Measurements from ENCODE around the gene CPT1B. TPM values are rescaled to one million over a fixed set of nuclear protein-coding genes. Genes with fewer than 3 reads are reported as not detected.

CPT1B gene
- total RNA-seq, 1 donor from 2014 or later: 0.43 TPM

DNA sequence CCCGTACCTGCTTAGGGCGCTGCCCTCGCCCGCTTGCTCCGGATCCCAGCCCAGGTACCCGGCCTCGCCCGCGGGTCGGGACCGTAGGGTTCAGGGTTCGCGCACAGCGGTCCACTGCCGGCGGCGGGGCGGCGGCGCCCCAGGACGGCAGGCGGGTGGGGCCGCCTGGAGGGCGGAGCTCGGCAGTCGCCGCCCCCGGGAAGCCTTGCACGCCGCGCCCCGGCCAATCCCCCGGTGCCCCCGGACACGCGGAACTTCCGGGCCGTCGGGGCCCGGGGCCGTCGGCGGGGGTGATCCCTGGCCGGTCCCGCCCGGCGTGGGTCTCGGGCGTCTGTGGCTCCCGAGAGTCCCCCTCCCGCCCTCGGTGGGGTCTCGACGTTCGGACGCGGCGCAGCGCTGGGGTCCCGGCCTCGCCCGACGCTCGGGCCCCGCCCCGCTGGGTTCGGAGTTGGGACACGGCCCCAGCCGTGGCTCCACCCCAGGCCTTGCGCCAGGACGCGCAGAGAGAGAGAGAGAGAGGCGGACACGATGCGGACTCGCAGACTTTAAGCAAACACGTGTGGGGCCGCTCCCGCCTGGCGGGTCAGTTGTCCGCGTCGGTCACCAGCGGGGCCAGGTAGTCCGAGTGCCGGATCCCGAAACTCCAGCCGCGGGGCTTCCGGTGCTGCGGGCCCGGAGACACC, 48.2 kb downstream of the CPT1B start, which contains the start of gene TYMP:
Gene TYMP, minus strand, starts transcription at position 116 of the 683 bp plus-strand sequence. CDS start 303 bp downstream, outside the sequence.
- peak within 1 kb of the TSS; percentile 61 to 78 for H3K4me3 ChIP-seq
- H3K9me3 ChIP-seq: no peaks in the 10 kb centered on the region
- H3K4me1 ChIP-seq: peaks cover 18 to 31% of the 10 kb centered on the region in 2 donors
- H3K27me3 ChIP-seq: peaks cover 11% of the 10 kb centered on the region
- intact Hi-C loops (cut with DNase I): loop anchor here (5.0 kb wide), 1 partner anchor 97 kb away; the partner anchor contains the start of gene ARSA
- DNase-seq (ENCODE audit: low spot score in 2 of 2): peak in 1 of 2 donors; percentile 88
- H3K36me3 ChIP-seq: no peaks in the 10 kb centered on the region
- TF ChIP-seq CTCF (IDR thresholded peaks at IDR 0.05): no peak
- peak within 1 kb of the TSS; percentile 80 to 91 for H3K27ac ChIP-seq

DNA sequence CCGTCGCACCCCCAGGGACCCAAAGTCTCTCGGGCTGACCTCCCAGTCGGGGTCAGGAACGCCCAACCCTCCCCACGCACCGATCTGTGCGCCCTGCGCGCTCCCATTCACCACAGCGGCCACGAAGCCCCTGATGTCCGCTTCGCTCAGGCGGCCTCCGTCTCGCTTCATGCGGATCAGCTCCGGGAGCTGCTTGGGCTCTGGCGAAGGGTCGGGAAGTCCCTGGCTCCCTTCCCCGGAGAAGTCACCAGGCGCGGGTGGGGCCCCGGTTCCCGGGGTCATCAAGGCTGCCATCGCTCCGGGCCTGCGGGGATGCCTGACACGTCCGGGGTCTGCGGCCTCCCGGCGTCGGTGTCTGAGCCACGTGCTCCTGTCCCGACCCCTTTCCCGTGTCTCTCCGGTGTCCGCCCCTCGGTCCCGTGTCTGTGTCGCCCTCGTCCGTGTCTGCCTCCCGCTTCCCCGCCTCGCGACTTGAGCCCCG, 48.8 kb downstream of the CPT1B start:
- H3K27me3 ChIP-seq: peaks cover 11% of the 10 kb centered on the region
- no peak for TF ChIP-seq CTCF (IDR thresholded peaks at IDR 0.05)
- H3K4me1 ChIP-seq: peaks cover 18 to 37% of the 10 kb centered on the region in 2 donors
- intact Hi-C loops (cut with DNase I): loop anchor here (5.0 kb wide), 1 partner anchor 98 kb away; the partner anchor contains the start of gene ARSA
- H3K4me3 ChIP-seq: peak overlapping the region; percentile 61 to 78
- no peak for DNase-seq (ENCODE audit: low spot score in 2 of 2)
- H3K36me3 ChIP-seq: no peaks in the 10 kb centered on the region
- no peaks in the 10 kb centered on the region for H3K9me3 ChIP-seq
- H3K27ac ChIP-seq: peak overlapping the region; percentile 80 to 91

- H3K4me1 ChIP-seq: peaks cover 18 to 40% of the 10 kb centered on the region in 2 donors
Measured at GRCh38 chr22:50528682-50529415, 49.4 kb downstream of the CPT1B start.

DNA sequence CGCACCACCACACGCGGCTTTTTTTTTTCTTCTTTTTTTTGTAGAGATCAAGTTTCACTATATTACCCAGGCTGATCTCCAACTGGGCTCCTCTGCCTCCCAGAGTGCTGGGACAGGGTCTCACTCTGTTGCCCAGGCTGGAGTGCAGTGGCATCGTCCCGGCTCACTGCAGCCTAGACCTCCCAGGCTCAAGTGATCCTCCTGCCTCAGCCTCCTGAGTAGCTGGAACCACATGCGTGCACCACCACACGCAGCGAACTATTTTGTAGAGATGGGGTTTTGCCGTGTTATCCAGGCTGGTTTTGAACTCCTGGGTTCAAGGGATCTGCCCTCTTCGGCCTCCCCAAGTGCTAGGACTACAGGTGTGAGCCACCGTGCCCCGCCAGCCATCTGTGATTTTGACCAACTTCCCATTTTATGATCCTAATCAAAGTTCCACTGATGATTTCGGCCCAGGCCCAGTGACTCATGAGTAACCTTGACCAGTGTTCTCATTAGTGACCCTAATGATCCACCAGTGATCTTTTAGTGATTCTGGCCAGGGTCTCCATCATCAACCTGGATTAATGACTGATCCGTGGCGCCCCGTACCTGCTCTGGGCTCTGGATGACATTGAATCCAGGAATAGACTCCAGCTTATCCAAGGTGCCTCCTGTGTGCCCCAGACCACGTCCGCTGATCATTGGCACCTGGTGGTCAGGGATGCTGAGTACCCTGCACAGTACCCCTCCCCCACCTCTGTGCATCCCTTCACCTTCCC, 50.1 kb downstream of the CPT1B start:
- H3K27me3 ChIP-seq: peaks cover 11% of the 10 kb centered on the region
- intact Hi-C loops (cut with DNase I): loop anchor here (5.0 kb wide), 1 partner anchor 99 kb away; the partner anchor contains the start of gene ARSA
- H3K9me3 ChIP-seq: no peaks in the 10 kb centered on the region
- DNase-seq (ENCODE audit: low spot score in 2 of 2): no peak
- peaks cover under 1 to 11% of the 10 kb centered on the region in 2 donors for H3K36me3 ChIP-seq
- peak overlapping the region in 1 of 2 donors; percentile 78 for H3K4me3 ChIP-seq
- H3K27ac ChIP-seq: peak overlapping the region in 1 of 2 donors; percentile 80
- TF ChIP-seq CTCF (IDR thresholded peaks at IDR 0.05): no peak
- peaks cover 18 to 40% of the 10 kb centered on the region in 2 donors for H3K4me1 ChIP-seq

More at GRCh38 chr22:50528682-50529415, 49.4 kb downstream of the CPT1B start:
- Histone ChIP-seq H3K9me3 (no peaks in the 10 kb centered on the region), H3K4me3 (peak overlapping the region in 1 of 2 donors; percentile 78), H3K27me3 (peaks cover 11% of the 10 kb centered on the region), H3K36me3 (peaks cover 0 to 3% of the 10 kb centered on the region in 2 donors), H3K27ac (peak overlapping the region; percentile 80 to 91)
- TF ChIP-seq CTCF (IDR thresholded peaks at IDR 0.05): no peak
- DNase-seq (ENCODE audit: low spot score in 2 of 2): no peak
- intact Hi-C loops (cut with DNase I): loop anchor here (5.0 kb wide), 1 partner anchor 98 kb away; the partner anchor contains the start of gene ARSA
